HT1080 (cell line): ENCODE measurements around the gene CCDC9B. TPM values are rescaled to one million over a fixed set of nuclear protein-coding genes. Genes with fewer than 3 reads are reported as not detected.

Source experiments
- DNase-seq: peaks from one replicate; pipeline ENCODE4 v3.0.0-alpha.2; 2015; ENCODE audit warnings: low read depth
- total RNA-seq: library from RNA; depleted of rRNA; stranded (reverse); fragments of >200 nt; shearing (Covaris generic); gene quantifications from 2 replicates; pipeline ENCODE4 v1.2.3, GENCODE V29; 2014; rRNA removed

The CCDC9B gene
- total RNA-seq, 1 experiment from 2014 or later = 33.4 TPM

- no peak for DNase-seq
These were observed 47.7 kb downstream of the CCDC9B start for GRCh38 chr15:40293006-40293405.

GRCh38 chr15:40292246-40292645 is 48.5 kb downstream of the CCDC9B start:
- DNase-seq = no peak

GRCh38 chr15:40290918-40291574 is 49.7 kb downstream of the CCDC9B start:
- DNase-seq = no peak

GRCh38 chr15:40290545-40290917 is 50.2 kb downstream of the CCDC9B start:
- no peak for DNase-seq

GRCh38 chr15:40289140-40289775 is 51.5 kb downstream of the CCDC9B start:
- no peak for DNase-seq

GRCh38 chr15:40287968-40288367 is 52.8 kb downstream of the CCDC9B start:
- DNase-seq = no peak

GRCh38 chr15:40287505-40287904 is 53.2 kb downstream of the CCDC9B start:
- DNase-seq = no peak

- no peak for DNase-seq
These were observed 53.9 kb downstream of the CCDC9B start for GRCh38 chr15:40286794-40287193.

GRCh38 chr15:40286061-40286532 is 54.6 kb downstream of the CCDC9B start:
- no peak for DNase-seq

GRCh38 chr15:40285554-40286011 is 55.2 kb downstream of the CCDC9B start:
- DNase-seq = no peak

- DNase-seq = no peak
These were observed 55.6 kb downstream of the CCDC9B start for GRCh38 chr15:40285151-40285550.

GRCh38 chr15:40283615-40284300 is 57.0 kb downstream of the CCDC9B start:
- DNase-seq = no peak

GRCh38 chr15:40282869-40283614 is 57.7 kb downstream of the CCDC9B start, which contains the start of gene ANKRD63:
Gene ANKRD63 (minus strand): TSS chr15:40283064. CDS start chr15:40282586, 478 bp downstream.
- no peak for DNase-seq

- DNase-seq = no peak
These were observed 58.4 kb downstream of the CCDC9B start for GRCh38 chr15:40282147-40282868.

GRCh38 chr15:40281801-40282146 is 59.0 kb downstream of the CCDC9B start:
- no peak for DNase-seq

Other genes starting within 250 kb of the CCDC9B start
- 0.23 and 0.66 TPM in 2 replicates for gene BMF, start 232.1 kb downstream of the CCDC9B start, total RNA-seq
- 61.1 and 69.5 TPM in 2 replicates for gene BUB1B, start 179.9 kb downstream of the CCDC9B start, total RNA-seq
- gene PAK6, start 101.9 kb downstream of the CCDC9B start, total RNA-seq = 0.02 and 0.03 TPM in 2 replicates
- not detected in 2 replicates for gene ANKRD63, start 57.9 kb downstream of the CCDC9B start, total RNA-seq
- gene PLCB2, start 33.0 kb downstream of the CCDC9B start, total RNA-seq = 0.16 and 0.40 TPM in 2 replicates
- gene INAFM2, start 17.2 kb downstream of the CCDC9B start, total RNA-seq = 23.9 and 28.7 TPM in 2 replicates
- gene PHGR1, start 10.1 kb upstream of the CCDC9B start, total RNA-seq = not detected in 2 replicates
- gene DISP2, start 17.3 kb upstream of the CCDC9B start, total RNA-seq = 1.0 and 1.8 TPM in 2 replicates
- gene KNSTRN, start 41.8 kb upstream of the CCDC9B start, total RNA-seq = 132 and 161 TPM in 2 replicates
- gene IVD, start 64.9 kb upstream of the CCDC9B start, total RNA-seq = 15.3 and 18.5 TPM in 2 replicates
- 17.5 and 18.0 TPM in 2 replicates for gene BAHD1, start 100.0 kb upstream of the CCDC9B start, total RNA-seq
- gene CHST14, start 130.0 kb upstream of the CCDC9B start, total RNA-seq = 19.1 and 30.5 TPM in 2 replicates
- 7.8 and 19.5 TPM in 2 replicates for gene CCDC32, start 224.1 kb upstream of the CCDC9B start, total RNA-seq
- 21.0 and 22.8 TPM in 2 replicates for gene RPUSD2, start 228.4 kb upstream of the CCDC9B start, total RNA-seq